WTC11 (cell line): ENCODE data around the gene GPA33. TPM values are rescaled to one million over a fixed set of nuclear protein-coding genes. Genes with fewer than 3 reads are reported as not detected.

Source experiments
- ATAC-seq: fragments of 200-7000 bp; cut with Tn5 transposase; 2 replicates; pipeline ENCODE4 v1.10.0; 2021; ENCODE audit warnings: mild to moderate bottlenecking, moderate library complexity
- CTCF ChIA-PET: fragments of 300-600 bp; sonication (Branson Sonifier 250); formaldehyde crosslinking; loops from one replicate; lab custom pipeline; 2021; ENCODE audit warnings: antibody characterized with exemption; lab: Charles Lee
- POLR2A ChIA-PET: fragments of 350-600 bp; sonication (Branson Sonifier 250); formaldehyde crosslinking; loops from one replicate; lab custom pipeline; 2021; ENCODE audit warnings: antibody characterized with exemption; lab: Charles Lee
- DNase-seq: peaks from one replicate; pipeline ENCODE4 v3.0.0; 2021; ENCODE audit warnings: low spot score
- H3K27ac Mint-ChIP-seq: 2 replicates; pipeline ENCODE4 v1.8.0; 2021; ENCODE audit warnings: mixed read lengths
- H3K27me3 Mint-ChIP-seq: 2 replicates; pipeline ENCODE4 v1.8.0; 2021; ENCODE audit warnings: low read depth, mild to moderate bottlenecking, moderate library complexity, mixed read lengths
- H3K36me3 Mint-ChIP-seq: 2 replicates; pipeline ENCODE4 v1.8.0; 2021; ENCODE audit warnings: mixed read lengths
- H3K4me1 Mint-ChIP-seq: 2 replicates; pipeline ENCODE4 v1.8.0; 2022; ENCODE audit warnings: mixed read lengths
- H3K4me3 Mint-ChIP-seq: 2 replicates; pipeline ENCODE4 v1.8.0; 2021; ENCODE audit warnings: mild to moderate bottlenecking, moderate library complexity, mixed read lengths
- H3K9me3 Mint-ChIP-seq: 2 replicates; pipeline ENCODE4 v1.8.0; 2021; ENCODE audit warnings: mixed read lengths
- ETV6 ChIP-seq: sonication (generic); formaldehyde crosslinking; IDR thresholded peaks from 2 replicates; pipeline ENCODE4 v1.8.1; 2022; ENCODE audit warnings: mild to moderate bottlenecking, missing genetic modification reagents
- JAZF1 ChIP-seq: fragments of 250-450 bp; sonication (Bioruptor Pico); IDR thresholded peaks from 2 replicates; pipeline ENCODE4 v1.9.0; 2021; ENCODE audit warnings: moderate library complexity, mild to moderate bottlenecking, inconsistent platforms
- KAT7 ChIP-seq: sonication (generic); formaldehyde crosslinking; IDR thresholded peaks from 2 replicates; pipeline ENCODE4 v1.8.1; 2023; ENCODE audit warnings: missing genetic modification reagents, mild to moderate bottlenecking, borderline replicate concordance
- NR1H2 ChIP-seq: sonication (generic); formaldehyde crosslinking; IDR thresholded peaks from 2 replicates; pipeline ENCODE4 v1.9.0; 2021; ENCODE audit warnings: mild to moderate bottlenecking, moderate library complexity, missing genetic modification reagents
- NR3C1 ChIP-seq: sonication (generic); formaldehyde crosslinking; conservative IDR thresholded peaks from 2 replicates; pipeline ENCODE4 v1.8.1; 2023; ENCODE audit warnings: low read depth, mild to moderate bottlenecking, missing genetic modification reagents
- SP1 ChIP-seq: sonication (generic); formaldehyde crosslinking; conservative IDR thresholded peaks from 2 replicates; pipeline ENCODE4 v1.8.1; 2022; ENCODE audit warnings: missing genetic modification reagents
- TEAD1 ChIP-seq: sonication (generic); formaldehyde crosslinking; IDR thresholded peaks from 2 replicates; pipeline ENCODE4 v1.8.0; 2022; ENCODE audit warnings: mild to moderate bottlenecking, missing genetic modification reagents
- TP53 ChIP-seq: sonication (generic); formaldehyde crosslinking; IDR thresholded peaks from 2 replicates; pipeline ENCODE4 v1.8.1; 2023; ENCODE audit warnings: mild to moderate bottlenecking, missing genetic modification reagents
- total RNA-seq: library from RNA; stranded (reverse); gene quantifications from 3 replicates; pipeline ENCODE4 v1.2.3, GENCODE V29; 2021
- TF ChIP-seq, protein P1 (sequence below): sonication (generic); formaldehyde crosslinking; IDR thresholded peaks from 2 replicates; pipeline ENCODE4 v1.8.0; 2022; ENCODE audit warnings: mild to moderate bottlenecking, missing genetic modification reagents
- TF ChIP-seq, protein P2 (sequence below): sonication (generic); formaldehyde crosslinking; IDR thresholded peaks from 2 replicates; pipeline ENCODE4 v1.8.0; 2022; ENCODE audit warnings: mild to moderate bottlenecking, missing genetic modification reagents
- TF ChIP-seq, protein P3 (sequence below): sonication (generic); formaldehyde crosslinking; IDR thresholded peaks from 2 replicates; pipeline ENCODE4 v1.8.0; 2023; ENCODE audit warnings: mild to moderate bottlenecking, missing genetic modification reagents
- TF ChIP-seq, protein P4 (sequence below): sonication (generic); formaldehyde crosslinking; IDR thresholded peaks from 2 replicates; pipeline ENCODE4 v1.8.0; 2023; ENCODE audit warnings: missing genetic modification reagents, mild to moderate bottlenecking, borderline replicate concordance
- TF ChIP-seq, protein P5 (sequence below): sonication (generic); formaldehyde crosslinking; IDR thresholded peaks from 2 replicates; pipeline ENCODE4 v1.8.1; 2022; ENCODE audit warnings: low read depth, missing genetic modification reagents, borderline replicate concordance
- TF ChIP-seq, protein P6 (sequence below): sonication (generic); formaldehyde crosslinking; IDR thresholded peaks from 2 replicates; pipeline ENCODE4 v1.8.1; 2023; ENCODE audit warnings: mild to moderate bottlenecking, missing genetic modification reagents, moderate library complexity
- TF ChIP-seq, protein P7 (sequence below): sonication (generic); formaldehyde crosslinking; IDR thresholded peaks from 2 replicates; pipeline ENCODE4 v1.8.1; 2022; ENCODE audit warnings: low read depth, mild to moderate bottlenecking, moderate library complexity, missing genetic modification reagents, borderline replicate concordance
- TF ChIP-seq, protein P8 (sequence below): sonication (generic); formaldehyde crosslinking; IDR thresholded peaks from 2 replicates; pipeline ENCODE4 v1.8.0; 2023; ENCODE audit warnings: missing genetic modification reagents

The GPA33 gene
- total RNA-seq, 1 experiment from 2014 or later = 0.63 TPM

DNA sequence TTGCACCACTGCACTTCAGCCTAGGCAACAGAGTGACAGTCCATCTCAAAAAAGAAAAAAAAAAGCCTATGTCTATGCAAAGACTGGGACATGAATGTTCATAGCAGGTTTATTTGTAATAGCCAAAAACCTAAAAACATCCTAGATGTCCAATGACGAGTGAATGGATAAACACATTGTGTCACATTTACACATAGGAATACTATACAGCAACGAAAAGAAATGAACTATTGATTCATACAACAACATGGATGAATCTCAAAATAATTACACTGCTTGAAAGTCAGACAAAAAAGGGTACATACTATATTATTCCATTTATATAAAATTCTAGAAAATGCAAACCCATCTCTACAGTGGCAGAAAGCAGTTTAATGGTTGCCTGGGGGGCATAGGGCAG, 11.6 kb upstream of the GPA33 start:
- no peak for DNase-seq
- ATAC-seq = no peak
- TF ChIP-seq ETV6 (CRISPR knock-in tag) (no peak), NR1H2 (CRISPR knock-in tag) (no peak), JAZF1 (CRISPR knock-in tag) (no peak), TEAD1 (no peak), KAT7 (CRISPR knock-in tag) (no peak), SP1 (CRISPR knock-in tag) (no peak), TP53 (CRISPR knock-in tag) (no peak), NR3C1 (CRISPR knock-in tag) (no peak)
- TF ChIP-seq, protein P1, sequence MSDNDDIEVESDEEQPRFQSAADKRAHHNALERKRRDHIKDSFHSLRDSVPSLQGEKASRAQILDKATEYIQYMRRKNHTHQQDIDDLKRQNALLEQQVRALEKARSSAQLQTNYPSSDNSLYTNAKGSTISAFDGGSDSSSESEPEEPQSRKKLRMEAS (CRISPR knock-in tag) = no peak
- TF ChIP-seq, protein P2, sequence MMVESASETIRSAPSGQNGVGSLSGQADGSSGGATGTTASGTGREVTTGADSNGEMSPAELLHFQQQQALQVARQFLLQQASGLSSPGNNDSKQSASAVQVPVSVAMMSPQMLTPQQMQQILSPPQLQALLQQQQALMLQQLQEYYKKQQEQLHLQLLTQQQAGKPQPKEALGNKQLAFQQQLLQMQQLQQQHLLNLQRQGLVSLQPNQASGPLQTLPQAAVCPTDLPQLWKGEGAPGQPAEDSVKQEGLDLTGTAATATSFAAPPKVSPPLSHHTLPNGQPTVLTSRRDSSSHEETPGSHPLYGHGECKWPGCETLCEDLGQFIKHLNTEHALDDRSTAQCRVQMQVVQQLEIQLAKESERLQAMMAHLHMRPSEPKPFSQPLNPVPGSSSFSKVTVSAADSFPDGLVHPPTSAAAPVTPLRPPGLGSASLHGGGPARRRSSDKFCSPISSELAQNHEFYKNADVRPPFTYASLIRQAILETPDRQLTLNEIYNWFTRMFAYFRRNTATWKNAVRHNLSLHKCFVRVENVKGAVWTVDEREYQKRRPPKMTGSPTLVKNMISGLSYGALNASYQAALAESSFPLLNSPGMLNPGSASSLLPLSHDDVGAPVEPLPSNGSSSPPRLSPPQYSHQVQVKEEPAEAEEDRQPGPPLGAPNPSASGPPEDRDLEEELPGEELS = no peak
- TF ChIP-seq, protein P3, sequence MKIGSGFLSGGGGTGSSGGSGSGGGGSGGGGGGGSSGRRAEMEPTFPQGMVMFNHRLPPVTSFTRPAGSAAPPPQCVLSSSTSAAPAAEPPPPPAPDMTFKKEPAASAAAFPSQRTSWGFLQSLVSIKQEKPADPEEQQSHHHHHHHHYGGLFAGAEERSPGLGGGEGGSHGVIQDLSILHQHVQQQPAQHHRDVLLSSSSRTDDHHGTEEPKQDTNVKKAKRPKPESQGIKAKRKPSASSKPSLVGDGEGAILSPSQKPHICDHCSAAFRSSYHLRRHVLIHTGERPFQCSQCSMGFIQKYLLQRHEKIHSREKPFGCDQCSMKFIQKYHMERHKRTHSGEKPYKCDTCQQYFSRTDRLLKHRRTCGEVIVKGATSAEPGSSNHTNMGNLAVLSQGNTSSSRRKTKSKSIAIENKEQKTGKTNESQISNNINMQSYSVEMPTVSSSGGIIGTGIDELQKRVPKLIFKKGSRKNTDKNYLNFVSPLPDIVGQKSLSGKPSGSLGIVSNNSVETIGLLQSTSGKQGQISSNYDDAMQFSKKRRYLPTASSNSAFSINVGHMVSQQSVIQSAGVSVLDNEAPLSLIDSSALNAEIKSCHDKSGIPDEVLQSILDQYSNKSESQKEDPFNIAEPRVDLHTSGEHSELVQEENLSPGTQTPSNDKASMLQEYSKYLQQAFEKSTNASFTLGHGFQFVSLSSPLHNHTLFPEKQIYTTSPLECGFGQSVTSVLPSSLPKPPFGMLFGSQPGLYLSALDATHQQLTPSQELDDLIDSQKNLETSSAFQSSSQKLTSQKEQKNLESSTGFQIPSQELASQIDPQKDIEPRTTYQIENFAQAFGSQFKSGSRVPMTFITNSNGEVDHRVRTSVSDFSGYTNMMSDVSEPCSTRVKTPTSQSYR = no peak
- TF ChIP-seq, protein P4, sequence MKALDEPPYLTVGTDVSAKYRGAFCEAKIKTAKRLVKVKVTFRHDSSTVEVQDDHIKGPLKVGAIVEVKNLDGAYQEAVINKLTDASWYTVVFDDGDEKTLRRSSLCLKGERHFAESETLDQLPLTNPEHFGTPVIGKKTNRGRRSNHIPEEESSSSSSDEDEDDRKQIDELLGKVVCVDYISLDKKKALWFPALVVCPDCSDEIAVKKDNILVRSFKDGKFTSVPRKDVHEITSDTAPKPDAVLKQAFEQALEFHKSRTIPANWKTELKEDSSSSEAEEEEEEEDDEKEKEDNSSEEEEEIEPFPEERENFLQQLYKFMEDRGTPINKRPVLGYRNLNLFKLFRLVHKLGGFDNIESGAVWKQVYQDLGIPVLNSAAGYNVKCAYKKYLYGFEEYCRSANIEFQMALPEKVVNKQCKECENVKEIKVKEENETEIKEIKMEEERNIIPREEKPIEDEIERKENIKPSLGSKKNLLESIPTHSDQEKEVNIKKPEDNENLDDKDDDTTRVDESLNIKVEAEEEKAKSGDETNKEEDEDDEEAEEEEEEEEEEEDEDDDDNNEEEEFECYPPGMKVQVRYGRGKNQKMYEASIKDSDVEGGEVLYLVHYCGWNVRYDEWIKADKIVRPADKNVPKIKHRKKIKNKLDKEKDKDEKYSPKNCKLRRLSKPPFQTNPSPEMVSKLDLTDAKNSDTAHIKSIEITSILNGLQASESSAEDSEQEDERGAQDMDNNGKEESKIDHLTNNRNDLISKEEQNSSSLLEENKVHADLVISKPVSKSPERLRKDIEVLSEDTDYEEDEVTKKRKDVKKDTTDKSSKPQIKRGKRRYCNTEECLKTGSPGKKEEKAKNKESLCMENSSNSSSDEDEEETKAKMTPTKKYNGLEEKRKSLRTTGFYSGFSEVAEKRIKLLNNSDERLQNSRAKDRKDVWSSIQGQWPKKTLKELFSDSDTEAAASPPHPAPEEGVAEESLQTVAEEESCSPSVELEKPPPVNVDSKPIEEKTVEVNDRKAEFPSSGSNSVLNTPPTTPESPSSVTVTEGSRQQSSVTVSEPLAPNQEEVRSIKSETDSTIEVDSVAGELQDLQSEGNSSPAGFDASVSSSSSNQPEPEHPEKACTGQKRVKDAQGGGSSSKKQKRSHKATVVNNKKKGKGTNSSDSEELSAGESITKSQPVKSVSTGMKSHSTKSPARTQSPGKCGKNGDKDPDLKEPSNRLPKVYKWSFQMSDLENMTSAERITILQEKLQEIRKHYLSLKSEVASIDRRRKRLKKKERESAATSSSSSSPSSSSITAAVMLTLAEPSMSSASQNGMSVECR (CRISPR knock-in tag) = no peak
- TF ChIP-seq, protein P5, sequence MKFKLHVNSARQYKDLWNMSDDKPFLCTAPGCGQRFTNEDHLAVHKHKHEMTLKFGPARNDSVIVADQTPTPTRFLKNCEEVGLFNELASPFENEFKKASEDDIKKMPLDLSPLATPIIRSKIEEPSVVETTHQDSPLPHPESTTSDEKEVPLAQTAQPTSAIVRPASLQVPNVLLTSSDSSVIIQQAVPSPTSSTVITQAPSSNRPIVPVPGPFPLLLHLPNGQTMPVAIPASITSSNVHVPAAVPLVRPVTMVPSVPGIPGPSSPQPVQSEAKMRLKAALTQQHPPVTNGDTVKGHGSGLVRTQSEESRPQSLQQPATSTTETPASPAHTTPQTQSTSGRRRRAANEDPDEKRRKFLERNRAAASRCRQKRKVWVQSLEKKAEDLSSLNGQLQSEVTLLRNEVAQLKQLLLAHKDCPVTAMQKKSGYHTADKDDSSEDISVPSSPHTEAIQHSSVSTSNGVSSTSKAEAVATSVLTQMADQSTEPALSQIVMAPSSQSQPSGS (CRISPR knock-in tag) = no peak
- TF ChIP-seq, protein P6, sequence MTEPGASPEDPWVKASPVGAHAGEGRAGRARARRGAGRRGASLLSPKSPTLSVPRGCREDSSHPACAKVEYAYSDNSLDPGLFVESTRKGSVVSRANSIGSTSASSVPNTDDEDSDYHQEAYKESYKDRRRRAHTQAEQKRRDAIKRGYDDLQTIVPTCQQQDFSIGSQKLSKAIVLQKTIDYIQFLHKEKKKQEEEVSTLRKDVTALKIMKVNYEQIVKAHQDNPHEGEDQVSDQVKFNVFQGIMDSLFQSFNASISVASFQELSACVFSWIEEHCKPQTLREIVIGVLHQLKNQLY = no peak
- TF ChIP-seq, protein P7, sequence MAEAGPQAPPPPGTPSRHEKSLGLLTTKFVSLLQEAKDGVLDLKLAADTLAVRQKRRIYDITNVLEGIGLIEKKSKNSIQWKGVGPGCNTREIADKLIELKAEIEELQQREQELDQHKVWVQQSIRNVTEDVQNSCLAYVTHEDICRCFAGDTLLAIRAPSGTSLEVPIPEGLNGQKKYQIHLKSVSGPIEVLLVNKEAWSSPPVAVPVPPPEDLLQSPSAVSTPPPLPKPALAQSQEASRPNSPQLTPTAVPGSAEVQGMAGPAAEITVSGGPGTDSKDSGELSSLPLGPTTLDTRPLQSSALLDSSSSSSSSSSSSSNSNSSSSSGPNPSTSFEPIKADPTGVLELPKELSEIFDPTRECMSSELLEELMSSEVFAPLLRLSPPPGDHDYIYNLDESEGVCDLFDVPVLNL = no peak
- TF ChIP-seq, protein P8, sequence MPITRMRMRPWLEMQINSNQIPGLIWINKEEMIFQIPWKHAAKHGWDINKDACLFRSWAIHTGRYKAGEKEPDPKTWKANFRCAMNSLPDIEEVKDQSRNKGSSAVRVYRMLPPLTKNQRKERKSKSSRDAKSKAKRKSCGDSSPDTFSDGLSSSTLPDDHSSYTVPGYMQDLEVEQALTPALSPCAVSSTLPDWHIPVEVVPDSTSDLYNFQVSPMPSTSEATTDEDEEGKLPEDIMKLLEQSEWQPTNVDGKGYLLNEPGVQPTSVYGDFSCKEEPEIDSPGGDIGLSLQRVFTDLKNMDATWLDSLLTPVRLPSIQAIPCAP = no peak
- H3K27me3 Mint-ChIP-seq = no peaks in the 10 kb centered on the region
- ChIA-PET CTCF (no interaction called here), POLR2A (no interaction called here)
- no peak overlapping the region for H3K4me3 Mint-ChIP-seq
- no peak overlapping the region for H3K27ac Mint-ChIP-seq
- peaks cover 24% of the 10 kb centered on the region for H3K9me3 Mint-ChIP-seq
- 0 out of 2 replicates have a peak, but pooled peaks cover 2% of the 10 kb centered on the region for H3K36me3 Mint-ChIP-seq
- peaks cover 43% of the 10 kb centered on the region for H3K4me1 Mint-ChIP-seq
